Ovary (tissue), 3 donors: ENCODE results near the gene FCRL6.

Source experiments
- POLR2A ChIP-seq: fragments of 450-650 bp; IDR thresholded peaks from one replicate; pipeline ENCODE4 v1.6.1; 2017; ENCODE audit warnings: antibody characterized with exemption, mild to moderate bottlenecking, moderate library complexity
- TF ChIP-seq, protein P1 (sequence below), 3 donors: fragments of 450-650 bp in 2 of 3; fragments of 200-600 bp in 1 of 3; IDR thresholded peaks; one replicate each; pipeline versions ENCODE4 v1.5.1 to v1.8.0; 2016 to 2022; ENCODE audit warnings: antibody characterized with exemption in 3 of 3, mild to moderate bottlenecking in 1 of 3
- donor health status: DM: no; HTN: no; CAD: no.

DNA sequence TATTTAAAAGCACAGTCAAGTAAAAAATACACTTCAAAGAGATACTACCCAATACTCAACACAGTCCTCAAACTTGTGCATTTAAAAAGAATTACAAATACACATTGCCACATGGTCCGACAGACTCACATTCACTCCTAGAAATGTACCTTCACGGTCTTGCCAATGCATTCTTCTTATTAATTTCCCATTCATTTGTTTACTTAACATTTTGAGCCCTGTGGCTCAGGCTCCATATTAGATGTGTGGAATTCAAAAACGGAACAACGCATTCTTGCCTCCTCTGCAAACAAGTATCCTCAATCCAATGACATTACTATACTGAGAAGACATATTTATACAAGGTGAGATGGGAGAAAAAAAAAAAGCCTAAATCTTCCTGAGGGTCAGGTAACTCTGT lies 23.9 kb upstream of the FCRL6 start:
- TF ChIP-seq, protein P1, sequence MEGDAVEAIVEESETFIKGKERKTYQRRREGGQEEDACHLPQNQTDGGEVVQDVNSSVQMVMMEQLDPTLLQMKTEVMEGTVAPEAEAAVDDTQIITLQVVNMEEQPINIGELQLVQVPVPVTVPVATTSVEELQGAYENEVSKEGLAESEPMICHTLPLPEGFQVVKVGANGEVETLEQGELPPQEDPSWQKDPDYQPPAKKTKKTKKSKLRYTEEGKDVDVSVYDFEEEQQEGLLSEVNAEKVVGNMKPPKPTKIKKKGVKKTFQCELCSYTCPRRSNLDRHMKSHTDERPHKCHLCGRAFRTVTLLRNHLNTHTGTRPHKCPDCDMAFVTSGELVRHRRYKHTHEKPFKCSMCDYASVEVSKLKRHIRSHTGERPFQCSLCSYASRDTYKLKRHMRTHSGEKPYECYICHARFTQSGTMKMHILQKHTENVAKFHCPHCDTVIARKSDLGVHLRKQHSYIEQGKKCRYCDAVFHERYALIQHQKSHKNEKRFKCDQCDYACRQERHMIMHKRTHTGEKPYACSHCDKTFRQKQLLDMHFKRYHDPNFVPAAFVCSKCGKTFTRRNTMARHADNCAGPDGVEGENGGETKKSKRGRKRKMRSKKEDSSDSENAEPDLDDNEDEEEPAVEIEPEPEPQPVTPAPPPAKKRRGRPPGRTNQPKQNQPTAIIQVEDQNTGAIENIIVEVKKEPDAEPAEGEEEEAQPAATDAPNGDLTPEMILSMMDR (IDR thresholded peaks at IDR 0.05) = no peak
- TF ChIP-seq POLR2A = no peak
